Measurements from ENCODE around the gene RPRML. TPM values are rescaled to one million over a fixed set of nuclear protein-coding genes. Genes with fewer than 3 reads are reported as not detected.

Gene RPRML
- total RNA-seq (2021) (3.1 to 4.9 TPM (median 4.7 TPM) in 3 replicates), Bru-seq, nascent RNA (percentile 46 among the genes with signal in this experiment)
- long read RNA-seq, experiment 1, transcript RPRML-201 (1 exons, 1,093 nt), result major isoform, 10 of 10 reads
- long read RNA-seq, experiment 1, partial matches to known transcripts, result 0 of 10 reads
- long read RNA-seq, experiment 1, other reads (novel, unspliced or antisense), result 0 of 10 reads
- long read RNA-seq, experiment 2, partial matches to known transcripts, result 0 of 3 reads
- long read RNA-seq, experiment 2, other reads (novel, unspliced or antisense), result 0 of 3 reads
- long read RNA-seq, experiment 3, result 0 reads

DNA sequence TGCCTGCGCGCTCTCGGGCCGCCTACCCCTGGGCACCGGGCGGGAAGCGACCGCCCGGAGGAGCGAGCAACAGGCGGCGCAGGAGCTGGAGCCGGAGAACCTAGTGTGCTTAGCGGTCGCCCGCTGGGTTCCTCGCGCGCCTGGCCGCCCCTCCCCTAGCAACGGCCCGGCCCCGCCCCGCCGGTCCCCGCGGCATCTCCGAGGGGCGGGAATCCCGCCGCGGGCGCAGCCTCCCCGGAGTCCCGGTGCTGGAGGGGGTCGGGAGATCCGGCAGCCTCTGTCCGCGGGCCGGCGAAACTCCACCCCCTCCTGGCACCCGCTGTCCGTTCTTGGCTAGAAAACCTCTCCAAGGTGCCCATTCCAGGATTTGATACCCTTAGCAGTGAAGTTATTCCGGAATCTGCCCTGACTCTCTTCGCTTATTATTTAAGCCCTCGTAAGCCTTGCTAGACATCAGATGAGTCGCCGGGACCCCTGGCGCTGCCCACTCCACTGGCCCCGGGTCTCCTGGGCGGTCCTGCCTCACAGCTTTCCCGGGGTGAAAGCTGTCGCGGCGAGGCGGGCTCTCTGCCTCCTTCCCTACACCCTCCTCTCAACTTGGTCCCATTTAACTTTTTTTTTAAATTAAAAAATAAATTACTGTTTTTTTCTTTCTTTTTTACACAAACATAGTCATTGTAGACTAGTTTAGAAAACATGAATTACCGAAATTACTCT lies at the start of gene RPRML:
TSS of gene RPRML (minus strand) at position 107 of the 717 bp plus-strand sequence. CDS start 246 bp downstream, outside the sequence.
- peaks cover 5% of the 10 kb centered on the region for H3K36me3 Mint-ChIP-seq
- CTCF ChIA-PET, result interaction anchor here (3.1 to 7.1 kb wide), 2 partner anchors 21 to 35 kb away, joined by 12 to 118 read pairs; no protein-coding TSS in a partner anchor
- peaks cover 44% of the 10 kb centered on the region for H3K4me1 Mint-ChIP-seq
- ATAC-seq (peak; percentile 2; the same call in 1 of the 2 replicates), DNase-seq (ENCODE audit: low spot score) (peak; percentile 59)
- H3K27ac Mint-ChIP-seq, result no peak within 1 kb of the TSS
- H3K27me3 Mint-ChIP-seq (ENCODE audit: low read depth), result peaks cover 31% of the 10 kb centered on the region
- peaks cover 5% of the 10 kb centered on the region for H3K9me3 Mint-ChIP-seq
- H3K4me3 Mint-ChIP-seq, result peak within 1 kb of the TSS; percentile 92
- POLR2A ChIA-PET, result no interaction called here
- no peak for TF ChIP-seq TCF7 (CRISPR knock-in tag; IDR thresholded peaks at IDR 0.05; ENCODE audit: low read depth)
- no peak for TF ChIP-seq CREB1 (CRISPR knock-in tag; IDR thresholded peaks at IDR 0.05)
- TF ChIP-seq NR3C1 (CRISPR knock-in tag; conservative IDR thresholded peaks at IDR 0.05; ENCODE audit: low read depth), result no peak
- 0 out of 2 replicates have a peak, but pooled peaks have one; percentile 1 for TF ChIP-seq HMGXB4 (CRISPR knock-in tag; IDR thresholded peaks at IDR 0.05)
- TF ChIP-seq MXD4 (CRISPR knock-in tag; IDR thresholded peaks at IDR 0.05; ENCODE audit: borderline replicate concordance), result no peak
- TF ChIP-seq EMX1 (CRISPR knock-in tag; IDR thresholded peaks at IDR 0.05), result no peak
- TF ChIP-seq ATF3 (CRISPR knock-in tag; conservative IDR thresholded peaks at IDR 0.05), result no peak
- TF ChIP-seq ZNF423 (CRISPR knock-in tag; IDR thresholded peaks at IDR 0.05), result peak; percentile 70
- no peak for TF ChIP-seq CBFB (CRISPR knock-in tag; IDR thresholded peaks at IDR 0.05; ENCODE audit: low read depth)
- no peak for TF ChIP-seq TEAD4 (CRISPR knock-in tag; IDR thresholded peaks at IDR 0.05)
- TF ChIP-seq ZNF263 (CRISPR knock-in tag; IDR thresholded peaks at IDR 0.05; ENCODE audit: low read depth), result no peak
- no peak for TF ChIP-seq NR2C2 (CRISPR knock-in tag; IDR thresholded peaks at IDR 0.05)
- TF ChIP-seq NFE2L1 (CRISPR knock-in tag; IDR thresholded peaks at IDR 0.05), result no peak
- TF ChIP-seq FOXP4 (CRISPR knock-in tag; IDR thresholded peaks at IDR 0.05), result 0 out of 2 replicates have a peak, but pooled peaks have one; percentile 39
- TF ChIP-seq FOXK1 (CRISPR knock-in tag; IDR thresholded peaks at IDR 0.05), result no peak
- TF ChIP-seq CREM (CRISPR knock-in tag; IDR thresholded peaks at IDR 0.05), result 0 out of 2 replicates have a peak, but pooled peaks have one; percentile 19
- no peak; the same call in 1 of the 2 replicates for TF ChIP-seq ETV6 (CRISPR knock-in tag; IDR thresholded peaks at IDR 0.05)
- TF ChIP-seq, protein P1, sequence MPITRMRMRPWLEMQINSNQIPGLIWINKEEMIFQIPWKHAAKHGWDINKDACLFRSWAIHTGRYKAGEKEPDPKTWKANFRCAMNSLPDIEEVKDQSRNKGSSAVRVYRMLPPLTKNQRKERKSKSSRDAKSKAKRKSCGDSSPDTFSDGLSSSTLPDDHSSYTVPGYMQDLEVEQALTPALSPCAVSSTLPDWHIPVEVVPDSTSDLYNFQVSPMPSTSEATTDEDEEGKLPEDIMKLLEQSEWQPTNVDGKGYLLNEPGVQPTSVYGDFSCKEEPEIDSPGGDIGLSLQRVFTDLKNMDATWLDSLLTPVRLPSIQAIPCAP (CRISPR knock-in tag; IDR thresholded peaks at IDR 0.05), result no peak
- no peak for TF ChIP-seq OVOL2 (CRISPR knock-in tag; IDR thresholded peaks at IDR 0.05; ENCODE audit: borderline replicate concordance)
- TF ChIP-seq, protein P2, sequence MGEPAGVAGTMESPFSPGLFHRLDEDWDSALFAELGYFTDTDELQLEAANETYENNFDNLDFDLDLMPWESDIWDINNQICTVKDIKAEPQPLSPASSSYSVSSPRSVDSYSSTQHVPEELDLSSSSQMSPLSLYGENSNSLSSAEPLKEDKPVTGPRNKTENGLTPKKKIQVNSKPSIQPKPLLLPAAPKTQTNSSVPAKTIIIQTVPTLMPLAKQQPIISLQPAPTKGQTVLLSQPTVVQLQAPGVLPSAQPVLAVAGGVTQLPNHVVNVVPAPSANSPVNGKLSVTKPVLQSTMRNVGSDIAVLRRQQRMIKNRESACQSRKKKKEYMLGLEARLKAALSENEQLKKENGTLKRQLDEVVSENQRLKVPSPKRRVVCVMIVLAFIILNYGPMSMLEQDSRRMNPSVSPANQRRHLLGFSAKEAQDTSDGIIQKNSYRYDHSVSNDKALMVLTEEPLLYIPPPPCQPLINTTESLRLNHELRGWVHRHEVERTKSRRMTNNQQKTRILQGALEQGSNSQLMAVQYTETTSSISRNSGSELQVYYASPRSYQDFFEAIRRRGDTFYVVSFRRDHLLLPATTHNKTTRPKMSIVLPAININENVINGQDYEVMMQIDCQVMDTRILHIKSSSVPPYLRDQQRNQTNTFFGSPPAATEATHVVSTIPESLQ (CRISPR knock-in tag; IDR thresholded peaks at IDR 0.05), result no peak
- TF ChIP-seq ATF2 (CRISPR knock-in tag; IDR thresholded peaks at IDR 0.05; ENCODE audit: borderline replicate concordance, low read depth), result no peak
- no peak for TF ChIP-seq ZNF232 (CRISPR knock-in tag; IDR thresholded peaks at IDR 0.05)
- TF ChIP-seq ZBTB43 (CRISPR knock-in tag; IDR thresholded peaks at IDR 0.05), result no peak

All from WTC11 (cell line).